ENCODE data around the gene CEP104. TPM values are rescaled to one million over a fixed set of nuclear protein-coding genes. Genes with fewer than 3 reads are reported as not detected.

The CEP104 gene
- polyA plus RNA-seq, 2 of the 4 experiments (the other 2 are of a cell fraction) = 14.5 to 28.8 TPM

DNA sequence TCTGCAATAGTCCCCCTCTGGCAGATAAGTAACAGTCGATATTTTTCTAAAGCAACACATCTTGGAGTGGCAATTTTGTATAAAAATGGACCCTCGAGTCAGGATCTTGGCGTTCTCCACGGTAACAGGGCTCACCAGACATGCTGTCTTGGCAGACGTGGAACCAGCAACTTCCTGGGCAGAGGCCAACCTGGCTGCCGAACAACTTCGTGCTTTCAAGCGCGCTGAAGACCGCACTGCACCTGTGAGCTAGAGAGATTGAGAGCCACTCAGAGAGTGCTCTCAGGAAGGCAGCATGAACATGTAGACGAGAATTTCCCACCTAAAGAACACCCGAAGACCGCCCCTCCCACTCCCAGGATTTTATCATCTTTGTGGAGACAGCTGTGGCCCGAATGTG is 35.7 kb upstream of the CEP104 start:
- Histone ChIP-seq H3K4me2 (no peak overlapping the region), H3K4me1 (no peaks in the 10 kb centered on the region), H3K27ac (no peak overlapping the region), H3K9me3 (no peaks in the 10 kb centered on the region), H3K4me3 (no peak overlapping the region)
- POLR2A ChIA-PET = no interaction called here
- TF ChIP-seq, protein P1, sequence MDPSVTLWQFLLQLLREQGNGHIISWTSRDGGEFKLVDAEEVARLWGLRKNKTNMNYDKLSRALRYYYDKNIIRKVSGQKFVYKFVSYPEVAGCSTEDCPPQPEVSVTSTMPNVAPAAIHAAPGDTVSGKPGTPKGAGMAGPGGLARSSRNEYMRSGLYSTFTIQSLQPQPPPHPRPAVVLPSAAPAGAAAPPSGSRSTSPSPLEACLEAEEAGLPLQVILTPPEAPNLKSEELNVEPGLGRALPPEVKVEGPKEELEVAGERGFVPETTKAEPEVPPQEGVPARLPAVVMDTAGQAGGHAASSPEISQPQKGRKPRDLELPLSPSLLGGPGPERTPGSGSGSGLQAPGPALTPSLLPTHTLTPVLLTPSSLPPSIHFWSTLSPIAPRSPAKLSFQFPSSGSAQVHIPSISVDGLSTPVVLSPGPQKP (IDR thresholded peaks at IDR 0.05; ENCODE audit: low read depth, low read length) = no peak
- TF ChIP-seq MYC (IDR thresholded peaks at IDR 0.05; ENCODE audit: borderline replicate concordance, low read length) = no peak
- TF ChIP-seq, protein P2, sequence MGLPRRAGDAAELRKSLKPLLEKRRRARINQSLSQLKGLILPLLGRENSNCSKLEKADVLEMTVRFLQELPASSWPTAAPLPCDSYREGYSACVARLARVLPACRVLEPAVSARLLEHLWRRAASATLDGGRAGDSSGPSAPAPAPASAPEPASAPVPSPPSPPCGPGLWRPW (IDR thresholded peaks at IDR 0.05) = no peak
- no peak for TF ChIP-seq ZNF302 (CRISPR knock-in tag; IDR thresholded peaks at IDR 0.05)
- TF ChIP-seq, protein P3, sequence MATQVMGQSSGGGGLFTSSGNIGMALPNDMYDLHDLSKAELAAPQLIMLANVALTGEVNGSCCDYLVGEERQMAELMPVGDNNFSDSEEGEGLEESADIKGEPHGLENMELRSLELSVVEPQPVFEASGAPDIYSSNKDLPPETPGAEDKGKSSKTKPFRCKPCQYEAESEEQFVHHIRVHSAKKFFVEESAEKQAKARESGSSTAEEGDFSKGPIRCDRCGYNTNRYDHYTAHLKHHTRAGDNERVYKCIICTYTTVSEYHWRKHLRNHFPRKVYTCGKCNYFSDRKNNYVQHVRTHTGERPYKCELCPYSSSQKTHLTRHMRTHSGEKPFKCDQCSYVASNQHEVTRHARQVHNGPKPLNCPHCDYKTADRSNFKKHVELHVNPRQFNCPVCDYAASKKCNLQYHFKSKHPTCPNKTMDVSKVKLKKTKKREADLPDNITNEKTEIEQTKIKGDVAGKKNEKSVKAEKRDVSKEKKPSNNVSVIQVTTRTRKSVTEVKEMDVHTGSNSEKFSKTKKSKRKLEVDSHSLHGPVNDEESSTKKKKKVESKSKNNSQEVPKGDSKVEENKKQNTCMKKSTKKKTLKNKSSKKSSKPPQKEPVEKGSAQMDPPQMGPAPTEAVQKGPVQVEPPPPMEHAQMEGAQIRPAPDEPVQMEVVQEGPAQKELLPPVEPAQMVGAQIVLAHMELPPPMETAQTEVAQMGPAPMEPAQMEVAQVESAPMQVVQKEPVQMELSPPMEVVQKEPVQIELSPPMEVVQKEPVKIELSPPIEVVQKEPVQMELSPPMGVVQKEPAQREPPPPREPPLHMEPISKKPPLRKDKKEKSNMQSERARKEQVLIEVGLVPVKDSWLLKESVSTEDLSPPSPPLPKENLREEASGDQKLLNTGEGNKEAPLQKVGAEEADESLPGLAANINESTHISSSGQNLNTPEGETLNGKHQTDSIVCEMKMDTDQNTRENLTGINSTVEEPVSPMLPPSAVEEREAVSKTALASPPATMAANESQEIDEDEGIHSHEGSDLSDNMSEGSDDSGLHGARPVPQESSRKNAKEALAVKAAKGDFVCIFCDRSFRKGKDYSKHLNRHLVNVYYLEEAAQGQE (IDR thresholded peaks at IDR 0.05) = no peak
- WGBS (ENCODE audit: missing lambda C conversion rate) = 91% methylated on average over 14 of the region's 14 CpGs
- CTCF ChIA-PET = no interaction called here
- FAIRE-seq (no peak), DNase-seq (ENCODE audit: low read depth in 1 of 2, low spot score in 1 of 2) (no peak), ATAC-seq (no peak)

DNA sequence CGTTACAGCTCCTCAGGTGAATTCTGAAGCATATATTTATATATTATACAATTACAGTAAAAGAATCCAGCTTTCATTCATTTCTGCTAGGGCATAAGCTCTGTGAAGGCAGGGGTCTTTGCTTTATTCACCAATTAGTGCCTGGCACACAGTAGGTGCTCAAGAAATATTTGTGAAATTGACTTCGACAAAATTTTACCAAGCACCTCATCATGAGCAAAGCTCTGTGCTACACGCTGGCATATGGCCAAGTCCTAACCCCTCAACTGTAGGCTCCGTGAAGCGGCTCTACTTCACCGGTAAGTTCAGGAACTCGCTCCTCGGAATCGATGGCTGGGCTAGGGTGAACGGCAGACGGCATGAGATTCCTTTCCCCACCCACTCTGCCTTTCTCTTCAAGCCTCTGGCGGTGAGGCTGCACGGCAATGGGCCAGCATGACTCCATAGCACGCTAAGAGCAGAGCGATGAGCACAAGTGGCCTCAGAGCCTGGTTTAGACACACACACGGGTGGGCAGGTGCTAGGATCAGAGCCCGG is 34.4 kb upstream of the CEP104 start:
- H3K9me3 ChIP-seq = no peaks in the 10 kb centered on the region
- POLR2A ChIA-PET = no interaction called here

DNA sequence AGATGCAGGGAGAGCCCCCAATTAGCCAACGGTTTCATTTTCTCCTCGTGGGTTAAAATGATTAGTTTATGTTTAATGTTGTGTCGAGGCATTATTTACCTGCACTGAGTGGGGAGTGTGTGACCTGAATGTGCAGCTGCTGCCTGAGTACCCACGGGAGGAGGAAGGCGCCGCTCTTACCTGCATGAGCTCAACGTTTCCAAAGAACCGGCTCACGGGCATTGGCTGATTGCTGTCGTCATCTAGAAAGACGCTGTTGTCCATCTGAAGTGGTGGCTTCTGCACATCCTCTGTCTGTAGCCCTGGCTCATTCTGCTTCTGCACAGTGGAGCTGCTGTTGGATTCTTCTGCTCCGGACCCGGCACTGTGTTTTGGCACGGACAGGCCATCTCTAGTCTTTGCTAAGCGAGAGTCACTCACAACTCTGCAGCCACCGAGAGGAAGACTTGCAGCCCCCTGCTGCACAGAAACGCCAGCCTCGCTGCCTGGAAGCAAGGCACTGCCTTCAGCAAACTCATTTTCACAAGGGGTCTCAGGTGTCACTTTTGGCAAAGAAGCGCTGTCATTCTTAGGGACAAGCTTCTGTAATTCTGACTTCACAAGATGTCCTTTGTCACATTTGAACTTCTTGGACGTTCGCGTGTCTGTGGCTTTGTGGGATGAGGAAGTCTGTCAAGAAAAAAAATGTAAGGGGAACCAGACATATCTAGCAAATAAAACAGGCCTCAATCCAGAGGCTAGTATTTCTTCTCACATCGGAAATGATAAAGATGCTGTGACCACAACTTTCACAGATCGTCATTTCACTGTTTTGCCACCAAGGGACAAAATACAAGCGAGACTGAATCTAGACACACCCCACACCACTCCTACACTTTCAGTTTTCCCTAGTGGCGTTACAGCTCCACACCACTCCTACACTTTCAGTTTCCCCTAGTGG is 33.6 kb upstream of the CEP104 start:
- 83% methylated on average over 23 of the region's 26 CpGs for WGBS (ENCODE audit: missing lambda C conversion rate)

More for the DNA sequence above, 34.4 kb upstream of the CEP104 start:
- ATAC-seq (no peak), FAIRE-seq (no peak), DNase-seq (ENCODE audit: low read depth in 1 of 2, low spot score in 1 of 2) (no peak)
- Histone ChIP-seq H3K27ac (no peak overlapping the region), H3K4me3 (no peak overlapping the region), H3K4me2 (no peak overlapping the region), H3K4me1 (no peaks in the 10 kb centered on the region)
- CTCF ChIA-PET = no interaction called here
- no peak for TF ChIP-seq FOSL2 (IDR thresholded peaks at IDR 0.05)
- TF ChIP-seq FOSL2 (CRISPR knock-in tag; IDR thresholded peaks at IDR 0.05) = no peak
- no peak for TF ChIP-seq NFE2L2 (conservative IDR thresholded peaks at IDR 0.05; ENCODE audit: low read length)
- TF ChIP-seq, protein P4, sequence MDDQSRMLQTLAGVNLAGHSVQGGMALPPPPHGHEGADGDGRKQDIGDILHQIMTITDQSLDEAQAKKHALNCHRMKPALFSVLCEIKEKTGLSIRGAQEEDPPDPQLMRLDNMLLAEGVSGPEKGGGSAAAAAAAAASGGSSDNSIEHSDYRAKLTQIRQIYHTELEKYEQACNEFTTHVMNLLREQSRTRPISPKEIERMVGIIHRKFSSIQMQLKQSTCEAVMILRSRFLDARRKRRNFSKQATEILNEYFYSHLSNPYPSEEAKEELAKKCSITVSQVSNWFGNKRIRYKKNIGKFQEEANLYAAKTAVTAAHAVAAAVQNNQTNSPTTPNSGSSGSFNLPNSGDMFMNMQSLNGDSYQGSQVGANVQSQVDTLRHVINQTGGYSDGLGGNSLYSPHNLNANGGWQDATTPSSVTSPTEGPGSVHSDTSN (IDR thresholded peaks at IDR 0.05) = no peak
- TF ChIP-seq, protein P5, sequence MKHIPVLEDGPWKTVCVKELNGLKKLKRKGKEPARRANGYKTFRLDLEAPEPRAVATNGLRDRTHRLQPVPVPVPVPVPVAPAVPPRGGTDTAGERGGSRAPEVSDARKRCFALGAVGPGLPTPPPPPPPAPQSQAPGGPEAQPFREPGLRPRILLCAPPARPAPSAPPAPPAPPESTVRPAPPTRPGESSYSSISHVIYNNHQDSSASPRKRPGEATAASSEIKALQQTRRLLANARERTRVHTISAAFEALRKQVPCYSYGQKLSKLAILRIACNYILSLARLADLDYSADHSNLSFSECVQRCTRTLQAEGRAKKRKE (CRISPR knock-in tag; IDR thresholded peaks at IDR 0.05; ENCODE audit: low read depth) = no peak
- no peak for TF ChIP-seq TFCP2L1 (CRISPR knock-in tag; IDR thresholded peaks at IDR 0.05)
- TF ChIP-seq CBX2 (IDR thresholded peaks at IDR 0.05; ENCODE audit: borderline replicate concordance, low read depth) = no peak
- no peak for TF ChIP-seq PHF8 (IDR thresholded peaks at IDR 0.05; ENCODE audit: borderline replicate concordance, low read depth)
- no peak for TF ChIP-seq POLR2A (IDR thresholded peaks at IDR 0.05; ENCODE audit: low read length)
- TF ChIP-seq EHF (CRISPR knock-in tag; IDR thresholded peaks at IDR 0.05) = no peak
- TF ChIP-seq CEBPB (IDR thresholded peaks at IDR 0.05) = no peak
- WGBS (ENCODE audit: missing lambda C conversion rate) = 86% methylated on average over 16 of the region's 17 CpGs

More for the DNA sequence above, 33.6 kb upstream of the CEP104 start:
- H3K9me3 ChIP-seq = no peaks in the 10 kb centered on the region
- H3K4me1 ChIP-seq = no peaks in the 10 kb centered on the region
- no peak overlapping the region for H3K4me2 ChIP-seq
- ATAC-seq (no peak), FAIRE-seq (no peak), DNase-seq (ENCODE audit: low read depth in 1 of 2, low spot score in 1 of 2) (no peak)
- ChIA-PET POLR2A (no interaction called here), CTCF (no interaction called here)
- TF ChIP-seq MAFK (IDR thresholded peaks at IDR 0.05; ENCODE audit: partially characterized antibody) (no peak), HOXA7 (CRISPR knock-in tag; IDR thresholded peaks at IDR 0.05) (no peak)
- TF ChIP-seq, protein P4 (IDR thresholded peaks at IDR 0.05) = no peak
- TF ChIP-seq, protein P6, sequence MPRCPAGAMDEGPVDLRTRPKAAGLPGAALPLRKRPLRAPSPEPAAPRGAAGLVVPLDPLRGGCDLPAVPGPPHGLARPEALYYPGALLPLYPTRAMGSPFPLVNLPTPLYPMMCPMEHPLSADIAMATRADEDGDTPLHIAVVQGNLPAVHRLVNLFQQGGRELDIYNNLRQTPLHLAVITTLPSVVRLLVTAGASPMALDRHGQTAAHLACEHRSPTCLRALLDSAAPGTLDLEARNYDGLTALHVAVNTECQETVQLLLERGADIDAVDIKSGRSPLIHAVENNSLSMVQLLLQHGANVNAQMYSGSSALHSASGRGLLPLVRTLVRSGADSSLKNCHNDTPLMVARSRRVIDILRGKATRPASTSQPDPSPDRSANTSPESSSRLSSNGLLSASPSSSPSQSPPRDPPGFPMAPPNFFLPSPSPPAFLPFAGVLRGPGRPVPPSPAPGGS (IDR thresholded peaks at IDR 0.05) = no peak
- H3K4me3 ChIP-seq = no peak overlapping the region
- no peak overlapping the region for H3K27ac ChIP-seq
